H9 (cell line): ENCODE data around the gene NUDCD2. TPM values are rescaled to one million over a fixed set of nuclear protein-coding genes. Genes with fewer than 3 reads are reported as not detected.
A peak's percentile ranks its signal among the peaks of the same experiment; 100 is the strongest.

Source experiments
- DNase-seq: peaks from one replicate; pipeline ENCODE4 v3.0.0-alpha.2; 2017
- H2AFZ ChIP-seq: one replicate; pipeline ENCODE4 v1.6.1; 2013; ENCODE audit warnings: mild to moderate bottlenecking, low read length, control low read depth, moderate library complexity
- H2AK5ac ChIP-seq: 2 replicates; pipeline ENCODE4 v1.6.1; 2013; ENCODE audit warnings: low read length, control low read depth, mixed read lengths; ENCODE audit not compliant: insufficient read length
- H2BK120ac ChIP-seq: one replicate; pipeline ENCODE4 v1.6.1; 2013; ENCODE audit warnings: low read depth, mild to moderate bottlenecking, low read length, control low read depth, inconsistent platforms; ENCODE audit not compliant: poor library complexity, severe bottlenecking
- H2BK12ac ChIP-seq: 2 replicates; pipeline ENCODE4 v1.6.1; 2013; ENCODE audit warnings: low read length, control low read depth, mixed read lengths, low read depth; ENCODE audit not compliant: insufficient read length
- H2BK15ac ChIP-seq: 2 replicates; pipeline ENCODE4 v1.6.1; 2013; ENCODE audit warnings: low read depth, low read length, control low read depth
- H2BK20ac ChIP-seq: one replicate; pipeline ENCODE4 v1.6.1; 2013; ENCODE audit warnings: low read depth, mild to moderate bottlenecking, low read length, control low read depth, inconsistent platforms; ENCODE audit not compliant: poor library complexity, severe bottlenecking
- H2BK5ac ChIP-seq: 2 replicates; pipeline ENCODE4 v1.6.1; 2013; ENCODE audit warnings: low read length, control low read depth, mixed read lengths; ENCODE audit not compliant: insufficient read length
- H3K14ac ChIP-seq: 2 replicates; pipeline ENCODE4 v1.6.1; 2013; ENCODE audit warnings: low read length, control low read depth; ENCODE audit not compliant: insufficient read depth
- H3K18ac ChIP-seq: 2 replicates; pipeline ENCODE4 v1.6.1; 2013; ENCODE audit warnings: low read depth, mild to moderate bottlenecking, mixed read lengths, low read length, control low read depth; ENCODE audit not compliant: insufficient read length
- H3K23ac ChIP-seq: 2 replicates; pipeline ENCODE4 v1.6.1; 2013; ENCODE audit warnings: low read length, control low read depth, mixed read lengths, low read depth; ENCODE audit not compliant: insufficient read length
- H3K23me2 ChIP-seq: 2 replicates; pipeline ENCODE4 v1.6.1; 2013; ENCODE audit warnings: low read depth, mild to moderate bottlenecking, mixed read lengths, low read length, control low read depth; ENCODE audit not compliant: insufficient read length, poor library complexity, severe bottlenecking
- H3K27ac ChIP-seq: 2 replicates; pipeline ENCODE4 v1.5.1; 2013; ENCODE audit warnings: low read length, control low read depth, mixed read lengths, low read depth; ENCODE audit not compliant: insufficient read length
- H3K27me3 ChIP-seq: 2 replicates; pipeline ENCODE4 v1.6.1; 2013; ENCODE audit warnings: low read length, control low read depth, inconsistent platforms; ENCODE audit not compliant: insufficient read depth
- H3K4ac ChIP-seq: 2 replicates; pipeline ENCODE4 v1.6.1; 2013; ENCODE audit warnings: low read depth, mild to moderate bottlenecking, control low read depth, inconsistent platforms, low read length, moderate library complexity
- H3K4me1 ChIP-seq: 2 replicates; pipeline ENCODE4 v1.6.1; 2013; ENCODE audit warnings: low read length, control low read depth, inconsistent platforms; ENCODE audit not compliant: insufficient read depth
- H3K4me2 ChIP-seq: 2 replicates; pipeline ENCODE4 v1.6.1; 2013; ENCODE audit warnings: low read length, control low read depth, mixed read lengths; ENCODE audit not compliant: insufficient read length, insufficient read depth
- H3K56ac ChIP-seq: 2 replicates; pipeline ENCODE4 v1.6.1; 2013; ENCODE audit warnings: low read depth, mild to moderate bottlenecking, mixed read lengths, low read length, control low read depth; ENCODE audit not compliant: insufficient read length
- H3K79me1 ChIP-seq: 2 replicates; pipeline ENCODE4 v1.6.1; 2013; ENCODE audit warnings: low read depth, mild to moderate bottlenecking, moderate library complexity, low read length, control low read depth, inconsistent platforms; ENCODE audit not compliant: insufficient read depth, poor library complexity, severe bottlenecking
- H3K79me2 ChIP-seq: 2 replicates; pipeline ENCODE4 v1.6.1; 2013; ENCODE audit warnings: low read length, control low read depth, inconsistent platforms; ENCODE audit not compliant: insufficient read depth
- H3K9ac ChIP-seq: 2 replicates; pipeline ENCODE4 v1.6.1; 2013; ENCODE audit warnings: low read length, control low read depth, mixed read lengths; ENCODE audit not compliant: insufficient read length; ENCODE audit errors: extremely low read depth
- H3K9me3 ChIP-seq: one replicate; pipeline ENCODE4 v1.6.1; 2013; ENCODE audit warnings: low read depth, low read length, inconsistent platforms; ENCODE audit not compliant: control insufficient read depth
- H3T11ph ChIP-seq: one replicate; pipeline ENCODE4 v1.6.1; 2013; ENCODE audit warnings: mild to moderate bottlenecking, low read length, control low read depth, inconsistent platforms
- H4K20me1 ChIP-seq: one replicate; pipeline ENCODE4 v1.6.1; 2013; ENCODE audit not compliant: control insufficient read depth, insufficient read length, insufficient read depth
- H4K5ac ChIP-seq: 2 replicates; pipeline ENCODE4 v1.6.1; 2013; ENCODE audit warnings: low read depth, mild to moderate bottlenecking, mixed read lengths, low read length, control low read depth; ENCODE audit not compliant: insufficient read length
- H4K8ac ChIP-seq: replicated peaks from 2 replicates; pipeline ENCODE4 v1.6.1; 2013; ENCODE audit warnings: low read length, control low read depth, mixed read lengths, low read depth; ENCODE audit not compliant: insufficient read length
- H4K91ac ChIP-seq: 2 replicates; pipeline ENCODE4 v1.6.1; 2013; ENCODE audit warnings: low read depth, mild to moderate bottlenecking, moderate library complexity, mixed read lengths, low read length, control low read depth; ENCODE audit not compliant: insufficient read length
- H3K27ac Mint-ChIP-seq, 3 experiments: 2 replicates in 2 of 3; 3 replicates in 1 of 3; pipeline ENCODE4 v1.8.0; 2020 to 2021; ENCODE audit warnings: mixed read lengths in 3 of 3, mild to moderate bottlenecking in 1 of 3, moderate library complexity in 1 of 3
- H3K27me3 Mint-ChIP-seq: 2 replicates; pipeline ENCODE4 v1.8.0; 2021; ENCODE audit warnings: low read depth, mild to moderate bottlenecking, moderate library complexity, mixed read lengths
- H3K36me3 Mint-ChIP-seq, 3 experiments: 2 replicates in 2 of 3; 3 replicates in 1 of 3; pipeline ENCODE4 v1.8.0; 2020 to 2021; ENCODE audit warnings: low read depth in 3 of 3, mixed read lengths in 3 of 3; ENCODE audit not compliant: insufficient read depth in 1 of 3
- H3K4me1 Mint-ChIP-seq, 2 experiments: 2 replicates each; pipeline ENCODE4 v1.8.0; 2020; ENCODE audit warnings: mixed read lengths in 2 of 2
- H3K4me3 Mint-ChIP-seq, 2 experiments: 2 replicates in 1 of 2; 3 replicates in 1 of 2; pipeline ENCODE4 v1.8.0; 2020 to 2021; ENCODE audit warnings: mild to moderate bottlenecking in 2 of 2, mixed read lengths in 2 of 2, moderate library complexity in 1 of 2
- H3K9me3 Mint-ChIP-seq, 2 experiments: 2 replicates in 1 of 2; 3 replicates in 1 of 2; pipeline ENCODE4 v1.8.0; 2020; ENCODE audit warnings: mild to moderate bottlenecking in 2 of 2, mixed read lengths in 2 of 2, moderate library complexity in 1 of 2
- WGBS: extraction: QIAGEN DNeasy Blood & Tissue Kit; methylation state at CpG from one replicate; pipeline ENCODE4 v1.1.7; 2013; ENCODE audit warnings: missing lambda C conversion rate, low lambda C conversion rate, mixed read lengths; ENCODE audit not compliant: insufficient read length; ENCODE audit errors: extremely low coverage; 5-methylcytosine and 5-hydroxymethylcytosine counted together
- total RNA-seq: library from RNA; stranded (reverse); gene quantifications from 2 replicates; pipeline ENCODE4 v1.2.1, GENCODE V29; 2021
- TF ChIP-seq, protein P1 (sequence below): fragments of 200-600 bp; sonication (generic); conservative IDR thresholded peaks from 3 replicates; pipeline ENCODE4 v1.8.0; 2021; ENCODE audit warnings: antibody characterized with exemption, mild to moderate bottlenecking

NUDCD2 gene
- total RNA-seq, 1 experiment from 2014 or later = 42.2 TPM

DNA sequence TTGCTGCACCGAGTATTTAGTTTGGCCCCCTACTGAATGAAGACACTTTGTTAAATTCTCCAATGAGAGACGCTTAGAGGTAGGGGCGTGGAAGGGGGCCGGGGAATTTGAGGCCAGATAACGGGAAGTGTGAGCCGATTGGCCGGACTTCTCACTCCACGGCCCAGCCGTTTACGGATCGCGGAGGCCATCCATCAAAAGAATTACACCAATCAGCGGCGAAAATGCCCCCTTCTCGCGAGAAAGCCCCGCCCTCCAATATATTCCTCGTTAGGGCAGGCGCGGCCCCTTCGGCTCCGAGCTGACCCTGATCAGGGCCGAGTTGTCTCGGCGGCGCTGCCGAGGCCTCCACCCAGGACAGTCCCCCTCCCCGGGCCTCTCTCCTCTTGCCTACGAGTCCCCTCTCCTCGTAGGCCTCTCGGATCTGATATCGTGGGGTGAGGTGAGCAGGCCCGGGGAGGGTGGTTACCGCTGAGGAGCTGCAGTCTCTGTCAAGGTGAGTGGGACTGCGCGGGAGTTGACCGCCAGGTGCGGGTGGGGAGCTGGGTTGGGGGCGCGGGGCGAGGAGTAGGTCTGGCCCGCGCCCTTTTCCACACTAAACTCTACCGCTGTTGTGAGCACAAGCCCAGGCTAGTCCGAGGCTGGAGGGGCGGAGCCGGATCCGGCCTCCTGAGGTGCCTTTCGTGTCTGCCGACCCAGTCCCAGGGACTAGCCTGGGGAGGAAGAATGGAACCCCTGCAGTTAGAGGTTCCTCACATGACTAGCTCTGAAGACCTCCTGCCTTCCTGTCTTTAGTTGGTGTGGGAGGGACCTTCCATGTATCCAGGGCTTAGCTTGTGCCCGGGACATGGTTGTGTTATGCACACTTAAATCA, 22.4 kb downstream of the NUDCD2 start, which contains the start of gene CCNG1:
TSS of gene CCNG1 (plus strand) at position 287 of the 874 bp plus-strand sequence. CDS start 1,662 bp downstream, outside the sequence.
- Histone ChIP-seq H3K14ac (peak within 1 kb of the TSS; percentile 72; the same call in 1 of the 2 replicates), H3K23me2 (peaks cover 4% of the 10 kb centered on the region)

More for the DNA sequence above, 22.4 kb downstream of the NUDCD2 start, which contains the start of gene CCNG1:
- Mint-ChIP-seq H3K27me3 (no peaks in the 10 kb centered on the region), H3K4me3 (peak within 1 kb of the TSS; percentile 93 to 95), H3K4me1 (peaks cover 43 to 45% of the 10 kb centered on the region in 2 experiments), H3K9me3 (no peaks in the 10 kb centered on the region), H3K27ac (peak within 1 kb of the TSS; percentile 89 to 99 (median 95)), H3K36me3 (peaks cover 29 to 44% (median 44%) of the 10 kb centered on the region in 3 experiments)
- Histone ChIP-seq H4K5ac (no peak within 1 kb of the TSS), H2BK5ac (no peak within 1 kb of the TSS), H3K18ac (peak within 1 kb of the TSS; percentile 86), H3K79me1 (no peaks in the 10 kb centered on the region), H3K4ac (no peak within 1 kb of the TSS), H4K8ac (no peak within 1 kb of the TSS), H3K27me3 (no peaks in the 10 kb centered on the region), H3K9ac (peak within 1 kb of the TSS; percentile 78), H3K79me2 (peaks cover 15% of the 10 kb centered on the region), H4K91ac (no peak within 1 kb of the TSS), H2AFZ (no peak within 1 kb of the TSS), H2BK20ac (no peak within 1 kb of the TSS), H3K9me3 (no peaks in the 10 kb centered on the region), H2BK12ac (no peak within 1 kb of the TSS), H3K23ac (no peak within 1 kb of the TSS), H2AK5ac (no peak within 1 kb of the TSS), H3K56ac (no peak within 1 kb of the TSS), H4K20me1 (no peaks in the 10 kb centered on the region), H3T11ph (no peak within 1 kb of the TSS), H3K27ac (no peak within 1 kb of the TSS), H2BK120ac (no peak within 1 kb of the TSS), H3K4me2 (peak within 1 kb of the TSS; percentile 69), H2BK15ac (no peak within 1 kb of the TSS), H3K4me1 (peaks cover 3% of the 10 kb centered on the region; the same call in 1 of the 2 replicates)
- no CpG with 5 or more reads among the region's 51 CpGs for WGBS
- TF ChIP-seq, protein P1, sequence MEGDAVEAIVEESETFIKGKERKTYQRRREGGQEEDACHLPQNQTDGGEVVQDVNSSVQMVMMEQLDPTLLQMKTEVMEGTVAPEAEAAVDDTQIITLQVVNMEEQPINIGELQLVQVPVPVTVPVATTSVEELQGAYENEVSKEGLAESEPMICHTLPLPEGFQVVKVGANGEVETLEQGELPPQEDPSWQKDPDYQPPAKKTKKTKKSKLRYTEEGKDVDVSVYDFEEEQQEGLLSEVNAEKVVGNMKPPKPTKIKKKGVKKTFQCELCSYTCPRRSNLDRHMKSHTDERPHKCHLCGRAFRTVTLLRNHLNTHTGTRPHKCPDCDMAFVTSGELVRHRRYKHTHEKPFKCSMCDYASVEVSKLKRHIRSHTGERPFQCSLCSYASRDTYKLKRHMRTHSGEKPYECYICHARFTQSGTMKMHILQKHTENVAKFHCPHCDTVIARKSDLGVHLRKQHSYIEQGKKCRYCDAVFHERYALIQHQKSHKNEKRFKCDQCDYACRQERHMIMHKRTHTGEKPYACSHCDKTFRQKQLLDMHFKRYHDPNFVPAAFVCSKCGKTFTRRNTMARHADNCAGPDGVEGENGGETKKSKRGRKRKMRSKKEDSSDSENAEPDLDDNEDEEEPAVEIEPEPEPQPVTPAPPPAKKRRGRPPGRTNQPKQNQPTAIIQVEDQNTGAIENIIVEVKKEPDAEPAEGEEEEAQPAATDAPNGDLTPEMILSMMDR = 0 out of 3 replicates have a peak, but pooled peaks have one; percentile 11
- peak; percentile 98 for DNase-seq
